HUES6 (cell line): ENCODE measurements around the gene BCAR1.
"Not testable (repeated sequence)": the region's sequence is repeated elsewhere in the genome, so short reads cannot be mapped to it uniquely, and the experiment has no call there.

ENCODE experiments used
- H3K27ac ChIP-seq: 2 replicates; pipeline ENCODE4 v1.7.0; 2013; ENCODE audit warnings: low read depth, mild to moderate bottlenecking, low read length, inconsistent platforms
- H3K27me3 ChIP-seq: 2 replicates; pipeline ENCODE4 v1.6.1; 2013; ENCODE audit warnings: low read length; ENCODE audit not compliant: control insufficient read depth, insufficient read depth
- H3K36me3 ChIP-seq: 2 replicates; pipeline ENCODE4 v1.6.1; 2013; ENCODE audit warnings: low read length; ENCODE audit not compliant: control insufficient read depth, insufficient read depth
- H3K4me1 ChIP-seq: 2 replicates; pipeline ENCODE4 v1.6.1; 2013; ENCODE audit warnings: low read length; ENCODE audit not compliant: control insufficient read depth, insufficient read depth
- H3K4me3 ChIP-seq: 2 replicates; pipeline ENCODE4 v1.5.1; 2013; ENCODE audit warnings: low read depth, low read length
- H3K9ac ChIP-seq: one replicate; pipeline ENCODE4 v1.6.1; 2013; ENCODE audit warnings: mild to moderate bottlenecking, low read length
- H3K9me3 ChIP-seq: 2 replicates; pipeline ENCODE4 v1.6.1; 2013; ENCODE audit warnings: low read depth, low read length; ENCODE audit not compliant: control insufficient read depth, insufficient read depth

The BCAR1 gene

DNA sequence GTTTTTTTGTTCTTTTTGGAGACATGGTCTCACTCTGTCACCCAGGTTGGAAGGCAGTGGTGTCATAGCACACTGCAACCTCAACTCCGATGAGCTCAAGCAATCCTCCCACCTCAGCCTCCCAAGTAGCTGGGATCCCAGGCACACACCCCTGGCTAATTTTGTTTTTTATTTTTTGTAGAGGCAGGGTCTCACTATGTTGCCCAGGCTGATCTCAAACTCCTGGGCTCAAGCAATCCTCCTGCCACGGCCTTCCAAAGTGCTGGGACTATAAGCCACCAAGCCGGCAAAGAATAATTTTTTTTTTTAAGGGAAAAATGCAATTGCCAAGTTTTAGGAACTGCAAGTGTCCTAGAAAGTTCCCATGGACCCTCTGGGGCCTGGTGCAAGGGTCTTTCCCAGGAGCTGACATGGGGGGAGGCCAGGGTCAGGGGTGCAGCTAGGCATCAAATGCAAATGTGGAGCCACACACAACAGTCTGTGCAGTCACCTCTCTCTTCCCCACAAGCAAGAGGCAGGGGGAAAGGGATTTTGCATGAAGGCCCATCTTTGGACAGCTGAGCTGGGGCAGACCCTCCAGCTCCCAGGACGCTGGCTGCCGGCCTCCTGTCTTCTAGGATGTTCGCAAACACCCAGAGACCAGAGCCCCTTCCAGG, 20.1 kb upstream of the BCAR1 start:
- H3K36me3 ChIP-seq = no peaks in the 10 kb centered on the region
- no peaks in the 10 kb centered on the region for H3K27me3 ChIP-seq
- peaks cover 23% of the 10 kb centered on the region for H3K4me1 ChIP-seq
- H3K4me3 ChIP-seq = no peak overlapping the region
- H3K9ac ChIP-seq = no peak overlapping the region
- no peak overlapping the region for H3K27ac ChIP-seq
- no peaks in the 10 kb centered on the region for H3K9me3 ChIP-seq

DNA sequence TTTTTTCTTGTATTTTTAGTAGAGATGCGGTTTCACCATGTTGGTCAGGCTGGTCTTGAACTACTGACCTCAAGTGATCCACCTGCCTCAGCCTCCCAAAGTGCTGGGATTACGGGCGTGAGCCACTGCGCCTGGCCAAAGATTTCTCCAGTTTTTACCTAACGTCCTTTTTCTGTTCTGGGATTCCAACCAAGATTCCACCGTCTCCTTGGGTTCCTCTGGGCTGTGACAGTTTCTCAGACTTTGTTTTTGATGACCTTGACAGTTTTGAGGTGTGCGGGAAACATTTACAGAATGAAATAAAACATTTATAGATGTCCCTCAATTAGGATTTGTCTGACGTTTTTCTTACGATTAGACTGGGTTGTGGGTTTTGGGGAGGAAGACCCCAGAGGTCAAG, 17.9 kb upstream of the BCAR1 start:
- not testable (repeated sequence) for H3K27me3 ChIP-seq, H3K9me3 ChIP-seq

DNA sequence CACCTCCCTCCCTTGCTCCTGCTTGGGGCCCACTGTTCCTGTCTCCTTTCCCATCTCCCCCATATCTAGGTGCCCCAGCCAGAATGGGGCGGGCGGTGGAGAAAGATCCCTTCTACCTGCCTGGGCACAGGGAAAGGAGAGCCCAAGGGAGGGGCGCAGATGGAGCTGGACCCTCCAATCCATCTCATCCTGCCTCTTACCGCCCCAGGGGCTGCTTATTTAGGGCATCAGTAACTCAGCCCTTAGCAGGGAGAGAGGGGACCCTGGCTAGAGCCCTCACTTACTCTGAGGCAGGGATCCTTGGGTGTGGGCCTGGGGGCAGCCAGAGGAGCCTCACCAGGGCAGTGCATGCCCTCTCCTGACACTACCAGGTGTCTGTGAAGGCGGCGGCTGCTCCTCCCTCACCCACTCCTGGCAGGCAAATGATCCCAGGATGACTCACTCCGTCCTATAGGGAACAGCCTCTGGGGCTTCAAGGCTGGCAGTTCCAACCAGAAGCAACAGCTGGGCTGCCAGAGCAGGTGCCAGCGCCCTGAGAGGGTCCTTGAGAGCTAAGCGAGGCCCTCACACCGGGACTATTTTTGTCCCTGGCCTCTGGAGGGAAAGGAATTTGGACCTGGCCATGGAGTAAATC, 16.3 kb upstream of the BCAR1 start:
- H3K9ac ChIP-seq = no peak overlapping the region
- peaks cover 14% of the 10 kb centered on the region for H3K36me3 ChIP-seq
- no peak overlapping the region for H3K4me3 ChIP-seq
- H3K27me3 ChIP-seq = no peaks in the 10 kb centered on the region
- H3K4me1 ChIP-seq = peaks cover 41% of the 10 kb centered on the region
- no peaks in the 10 kb centered on the region for H3K9me3 ChIP-seq
- no peak overlapping the region for H3K27ac ChIP-seq

More for the DNA sequence above, 17.9 kb upstream of the BCAR1 start:
- H3K4me3 ChIP-seq, H3K36me3 ChIP-seq, H3K27ac ChIP-seq, H3K9ac ChIP-seq: not testable (repeated sequence)
- peaks cover 32% of the 10 kb centered on the region for H3K4me1 ChIP-seq

DNA sequence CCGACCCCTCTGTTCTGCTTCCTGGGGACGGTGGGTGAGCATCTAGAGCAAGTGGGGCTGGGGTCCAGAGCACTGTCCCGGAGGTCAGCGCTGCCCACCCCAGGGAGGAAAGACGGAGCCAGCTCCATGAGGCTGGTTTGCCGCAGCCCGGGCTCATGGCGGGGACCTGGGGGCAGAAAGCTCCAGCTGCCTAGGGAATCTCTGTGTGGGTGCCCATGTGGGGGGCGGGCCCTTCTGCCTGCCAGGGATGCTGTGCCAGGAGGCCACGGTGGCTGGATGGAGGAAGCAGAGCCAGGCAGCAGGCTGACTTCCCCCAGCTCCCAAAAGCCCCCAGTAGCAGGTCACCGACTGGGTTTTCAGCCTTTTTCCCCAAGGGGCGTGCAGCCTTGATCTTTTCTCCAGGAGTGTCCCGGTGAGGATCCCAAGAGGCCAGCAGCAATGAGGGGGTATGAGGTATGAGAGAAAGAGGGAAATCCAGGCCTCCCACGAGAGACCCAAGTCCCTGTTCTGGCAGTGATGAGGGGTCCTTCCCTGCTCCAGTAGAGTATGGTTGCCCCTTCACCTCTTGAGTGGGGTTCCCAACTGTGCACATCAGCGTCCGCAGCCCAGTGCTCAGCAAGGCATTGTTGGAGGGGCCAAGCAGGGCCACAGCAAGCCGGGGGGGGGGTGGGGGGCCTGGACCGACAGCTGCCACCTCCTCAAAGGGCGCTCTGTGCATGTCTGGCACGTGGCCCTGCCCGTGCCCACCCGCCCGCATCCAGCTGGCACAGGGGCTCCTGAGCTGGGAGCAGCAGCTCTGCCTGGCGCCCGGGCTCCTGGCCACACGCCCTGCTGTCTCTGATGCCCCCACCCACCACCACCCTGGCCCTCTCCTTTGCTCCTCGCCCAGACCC, 15.6 kb upstream of the BCAR1 start:
- no peak overlapping the region for H3K4me3 ChIP-seq
- H3K9ac ChIP-seq = no peak overlapping the region
- H3K27me3 ChIP-seq = no peaks in the 10 kb centered on the region
- H3K4me1 ChIP-seq = peaks cover 47% of the 10 kb centered on the region
- H3K27ac ChIP-seq = no peak overlapping the region
- H3K36me3 ChIP-seq = peaks cover 21% of the 10 kb centered on the region
- H3K9me3 ChIP-seq = no peaks in the 10 kb centered on the region

GRCh38 chr16:75265911-75266701, 14.7 kb upstream of the BCAR1 start:
- peak overlapping the region; percentile 90 for H3K9ac ChIP-seq
- H3K36me3 ChIP-seq = peaks cover 22% of the 10 kb centered on the region
- H3K4me1 ChIP-seq = peaks cover 52% of the 10 kb centered on the region
- H3K4me3 ChIP-seq = peak overlapping the region; percentile 89
- H3K27ac ChIP-seq = peak overlapping the region; percentile 91
- no peaks in the 10 kb centered on the region for H3K9me3 ChIP-seq
- H3K27me3 ChIP-seq = no peaks in the 10 kb centered on the region

DNA sequence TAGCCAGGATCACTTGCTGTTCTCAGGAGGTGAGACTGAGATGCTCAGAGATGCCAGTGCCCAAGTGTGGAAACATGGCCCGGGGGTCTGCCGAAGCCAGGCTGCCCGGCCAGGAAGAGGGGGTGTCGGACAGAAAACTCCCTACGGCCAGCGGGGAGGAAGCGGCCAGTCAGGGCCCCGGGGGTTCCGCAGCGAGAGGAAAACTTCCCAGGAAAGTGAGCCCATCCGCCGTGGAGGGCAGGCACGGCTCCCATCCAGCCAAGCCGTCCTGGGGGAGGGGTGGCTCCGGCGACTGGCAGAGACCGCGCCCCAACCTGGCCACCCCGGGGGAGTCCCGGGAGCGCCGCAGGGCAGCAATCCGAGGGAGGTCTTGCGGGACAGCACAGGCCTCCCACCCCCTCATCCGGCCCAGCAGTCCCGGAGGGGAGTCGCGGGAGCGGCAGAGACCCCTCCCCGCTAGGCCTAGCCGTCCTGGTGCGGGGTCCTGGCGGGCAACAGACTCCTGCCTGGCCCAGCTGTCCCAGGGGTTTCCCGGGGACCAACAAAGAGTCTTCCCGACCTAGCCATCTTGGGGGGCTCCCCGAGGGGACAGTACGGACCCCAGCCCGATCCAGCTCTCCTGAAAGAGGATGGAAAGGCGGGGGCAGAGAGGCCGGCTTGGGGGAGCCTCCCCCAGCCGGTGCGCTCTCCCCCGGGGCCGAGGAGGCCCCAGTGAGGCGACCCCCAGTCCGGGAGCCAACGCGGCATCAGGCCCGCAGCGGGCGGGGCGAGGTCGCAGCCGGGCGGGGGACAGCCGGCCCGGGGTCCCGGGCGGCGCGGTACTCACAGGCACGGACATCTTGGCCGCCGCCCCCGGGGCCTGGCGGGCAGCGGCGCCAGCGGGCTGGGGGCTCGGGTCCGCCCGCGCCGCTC, 13.8 kb upstream of the BCAR1 start:
- peaks cover 55% of the 10 kb centered on the region for H3K4me1 ChIP-seq
- peak overlapping the region; percentile 90 for H3K9ac ChIP-seq
- H3K27ac ChIP-seq = peak overlapping the region; percentile 90
- H3K4me3 ChIP-seq = peak overlapping the region; percentile 89
- no peaks in the 10 kb centered on the region for H3K9me3 ChIP-seq
- H3K36me3 ChIP-seq = peaks cover 22% of the 10 kb centered on the region
- H3K27me3 ChIP-seq = no peaks in the 10 kb centered on the region

GRCh38 chr16:75264457-75264998, 13.1 kb upstream of the BCAR1 start:
- Histone ChIP-seq H3K9me3 (no peaks in the 10 kb centered on the region), H3K4me1 (peaks cover 55% of the 10 kb centered on the region), H3K9ac (peak overlapping the region; percentile 90), H3K27ac (peak overlapping the region; percentile 90; the same call in 1 of the 2 replicates), H3K36me3 (peaks cover 22% of the 10 kb centered on the region), H3K4me3 (peak overlapping the region; percentile 89), H3K27me3 (no peaks in the 10 kb centered on the region)

DNA sequence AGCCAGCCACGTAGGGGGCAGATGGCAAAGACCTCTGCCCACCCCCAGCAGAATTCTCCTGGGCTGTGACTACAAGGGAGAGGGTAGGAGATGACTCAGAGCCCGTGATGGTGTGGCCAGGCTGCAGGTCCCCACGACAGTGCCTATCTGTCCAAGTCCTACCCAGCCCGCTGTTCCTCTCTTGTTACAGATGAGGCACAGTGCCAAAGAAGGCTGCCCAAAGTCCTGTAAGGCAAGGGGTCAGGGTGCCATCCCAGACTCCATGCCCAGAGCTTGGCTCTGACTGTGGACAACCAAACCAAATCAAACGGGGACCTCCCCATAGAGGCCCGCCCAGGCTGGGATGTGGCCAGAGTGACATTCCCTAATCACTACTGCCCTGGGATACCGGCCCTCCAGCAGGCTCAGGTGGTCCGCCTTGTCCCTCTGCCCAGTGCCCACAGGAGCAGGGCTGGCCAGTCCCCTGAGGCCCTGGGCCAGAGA, 12.6 kb upstream of the BCAR1 start:
- Histone ChIP-seq H3K27me3 (no peaks in the 10 kb centered on the region), H3K36me3 (peaks cover 22% of the 10 kb centered on the region), H3K27ac (no peak overlapping the region), H3K4me1 (peaks cover 55% of the 10 kb centered on the region), H3K9me3 (no peaks in the 10 kb centered on the region), H3K4me3 (peak overlapping the region; percentile 89), H3K9ac (no peak overlapping the region)

- H3K9ac ChIP-seq = no peak overlapping the region
- no peaks in the 10 kb centered on the region for H3K27me3 ChIP-seq
- no peaks in the 10 kb centered on the region for H3K9me3 ChIP-seq
- peaks cover 61% of the 10 kb centered on the region for H3K4me1 ChIP-seq
- no peak overlapping the region; the same call in 1 of the 2 replicates for H3K4me3 ChIP-seq
- H3K36me3 ChIP-seq = peaks cover 22% of the 10 kb centered on the region
- no peak overlapping the region for H3K27ac ChIP-seq
Measured at GRCh38 chr16:75263291-75263962, 12.0 kb upstream of the BCAR1 start.
